NCI-H1092 (cell line): ENCODE results near the gene SSBP2.

Source experiments
- DNase-seq: peaks from one replicate; lab custom pipeline; 2025; lab: John Stamatoyannopoulos, UW

Gene SSBP2

GRCh38 chr5:81767097-81767496 is 16.2 kb upstream of the SSBP2 start:
- no peak for DNase-seq

- no peak for DNase-seq
Measured at GRCh38 chr5:81766611-81767010, 15.7 kb upstream of the SSBP2 start.

- DNase-seq: no peak
Measured at GRCh38 chr5:81763294-81763928, 12.5 kb upstream of the SSBP2 start.

GRCh38 chr5:81762853-81763252 is 12.0 kb upstream of the SSBP2 start:
- DNase-seq: no peak

- DNase-seq: no peak
Measured at GRCh38 chr5:81762401-81762800, 11.5 kb upstream of the SSBP2 start.

GRCh38 chr5:81761970-81762369 is 11.1 kb upstream of the SSBP2 start:
- no peak for DNase-seq

GRCh38 chr5:81761270-81761669 is 10.4 kb upstream of the SSBP2 start:
- DNase-seq: no peak

GRCh38 chr5:81760521-81760920 is 9.6 kb upstream of the SSBP2 start:
- DNase-seq: no peak

- no peak for DNase-seq
Measured at GRCh38 chr5:81759632-81760005, 8.7 kb upstream of the SSBP2 start.

- no peak for DNase-seq
Measured at GRCh38 chr5:81757404-81757803, 6.5 kb upstream of the SSBP2 start.

GRCh38 chr5:81756016-81756415 is 5.1 kb upstream of the SSBP2 start:
- DNase-seq: no peak

- DNase-seq: no peak
Measured at GRCh38 chr5:81755320-81755719, 4.4 kb upstream of the SSBP2 start.

- no peak for DNase-seq
Measured at GRCh38 chr5:81754621-81755020, 3.7 kb upstream of the SSBP2 start.

GRCh38 chr5:81753429-81753828 is 2.5 kb upstream of the SSBP2 start:
- no peak for DNase-seq

GRCh38 chr5:81752644-81752963 is 1.7 kb upstream of the SSBP2 start:
- no peak for DNase-seq

GRCh38 chr5:81751836-81752643 is 1.1 kb upstream of the SSBP2 start:
- DNase-seq: no peak

- DNase-seq: no peak
Measured at GRCh38 chr5:81750308-81751008, 439 bp downstream of the SSBP2 start.

- peak; percentile 3 for DNase-seq
Measured at GRCh38 chr5:81749561-81750307, 1.2 kb downstream of the SSBP2 start.

GRCh38 chr5:81749192-81749560 is 1.7 kb downstream of the SSBP2 start:
- no peak for DNase-seq

GRCh38 chr5:81748556-81748955 is 2.3 kb downstream of the SSBP2 start:
- no peak for DNase-seq

GRCh38 chr5:81747030-81747429 is 3.9 kb downstream of the SSBP2 start:
- DNase-seq: no peak

- no peak for DNase-seq
Measured at GRCh38 chr5:81740758-81741157, 10.1 kb downstream of the SSBP2 start.

- DNase-seq: no peak
Measured at GRCh38 chr5:81739291-81739690, 11.6 kb downstream of the SSBP2 start.
